ENCODE measurements around the gene NPTN. TPM values are rescaled to one million over a fixed set of nuclear protein-coding genes. Genes with fewer than 3 reads are reported as not detected.

Gene NPTN
- total RNA-seq, 5 donors from 2014 or later (not counting 1 experiment from before 2014, with no cell fraction given) = 24.7 to 34.9 (median 33.1) TPM

DNA sequence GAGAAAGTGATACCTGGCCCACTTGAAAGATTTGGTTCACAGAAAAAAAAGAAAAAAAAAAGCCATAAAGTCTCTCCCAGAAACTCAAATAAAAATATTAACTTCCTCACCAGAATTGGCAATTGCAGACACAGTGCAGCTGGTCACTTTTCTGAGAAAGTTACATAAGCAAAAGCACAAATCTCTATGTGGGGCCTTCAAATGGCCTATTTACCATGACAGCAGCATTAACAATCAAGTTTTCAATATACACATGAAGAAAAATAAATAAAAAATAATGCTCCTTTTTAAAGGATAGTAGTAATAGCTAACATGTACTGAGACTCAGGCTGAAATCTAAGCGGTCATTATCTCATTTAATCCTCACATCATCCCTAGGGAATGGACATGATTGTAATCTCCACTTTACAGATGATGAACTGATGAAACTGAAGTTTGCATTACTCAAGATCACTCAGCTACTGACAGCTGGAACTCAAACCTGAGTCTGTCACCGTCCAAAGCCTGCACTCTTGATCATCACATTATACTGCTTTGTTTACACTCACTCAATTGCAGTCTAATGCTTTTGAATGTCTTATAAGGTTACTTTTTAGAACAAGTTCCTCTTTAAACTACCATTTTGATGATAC is 3.3 kb downstream of the NPTN start:
- WGBS (ENCODE audit: insufficient coverage) = no CpG with 5 or more reads among the region's 2 CpGs
- Histone ChIP-seq H3K36me3 (ENCODE audit: control insufficient read depth in 2 of 2, extremely low read depth in 1 of 2, insufficient read depth in 1 of 2, low read length in 1 of 2) (no peaks in the 10 kb centered on the region), H3K4me1 (ENCODE audit: control insufficient read depth in 1 of 2, extremely low read depth in 1 of 2, insufficient read depth in 2 of 2, low read length in 2 of 2) (peaks cover 12 to 19% of the 10 kb centered on the region in 2 experiments), H3K9me3 (no peaks in the 10 kb centered on the region), H3K4me3 (ENCODE audit: control insufficient read depth in 1 of 2, extremely low read depth in 1 of 2, low read length in 1 of 2) (no peak overlapping the region), H3K27ac (ENCODE audit: low read length) (no peak overlapping the region), H3K27me3 (replicated peaks in 1 of 2; ENCODE audit: control insufficient read depth in 2 of 2, extremely low read depth in 1 of 2, insufficient read depth in 2 of 2, low read length in 1 of 2) (no peaks in the 10 kb centered on the region)
- Mint-ChIP-seq H3K4me1 (peaks cover 54 to 59% (median 59%) of the 10 kb centered on the region in 3 donors), H3K9me3 (no peaks in the 10 kb centered on the region), H3K36me3 (no peaks in the 10 kb centered on the region), H3K4me3 (peak overlapping the region in 1 of 3 donors; percentile 5), H3K27me3 (no peaks in the 10 kb centered on the region), H3K27ac (no peak overlapping the region)
- ATAC-seq (replicated peaks in 1 of 4) = no peak
- no peak for DNase-seq
- ChIA-PET CTCF (interaction anchor here in 1 of 2 donors (0.6 to 1.5 kb wide), 3 partner anchors 13 to 67 kb away, joined by 3 to 6 read pairs (median 4); no protein-coding TSS in a partner anchor), POLR2A (interaction anchor here in 1 of 2 donors (0.6 kb wide), 1 partner anchor 11 kb away, joined by 12 read pairs; no protein-coding TSS in a partner anchor)

DNA sequence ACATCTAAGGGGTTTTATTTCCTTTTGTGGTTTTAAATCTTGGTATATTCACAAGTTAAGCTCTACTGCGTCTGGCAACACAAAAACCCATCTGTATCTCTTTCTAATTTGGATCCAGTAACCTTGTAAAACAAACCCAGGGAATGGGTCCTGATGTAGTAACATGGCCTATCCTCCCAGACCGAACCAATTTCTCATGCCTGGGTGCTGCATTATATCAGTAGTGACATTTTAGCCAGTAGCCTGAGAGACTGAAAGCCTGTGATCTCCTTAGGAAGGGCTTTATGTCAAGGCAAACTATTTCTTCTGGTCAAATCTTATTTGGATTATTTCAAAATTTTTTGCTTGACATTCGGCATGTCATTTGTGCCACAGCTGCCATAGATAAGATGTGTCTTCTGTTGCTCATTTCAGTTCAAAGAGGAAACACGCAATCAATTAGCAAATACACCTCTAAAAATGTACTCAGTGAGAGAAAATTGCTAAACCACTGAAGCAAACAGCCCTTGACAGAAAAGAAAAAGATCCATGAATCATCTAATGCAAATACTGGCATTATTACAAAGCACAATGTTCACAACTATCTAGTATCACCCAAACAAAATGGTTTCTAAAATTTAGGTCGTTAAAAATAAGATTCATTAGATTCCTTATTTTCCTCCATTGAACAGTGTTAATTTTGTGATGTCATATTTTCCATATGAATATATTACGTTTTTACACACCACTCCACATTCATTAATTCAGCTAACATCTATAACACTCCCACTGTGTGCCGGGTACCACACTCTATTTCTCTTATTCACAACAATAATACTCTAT is 4.0 kb downstream of the NPTN start:
- Mint-ChIP-seq H3K27me3 (no peaks in the 10 kb centered on the region), H3K4me3 (peak overlapping the region in 1 of 3 donors; percentile 20), H3K36me3 (no peaks in the 10 kb centered on the region), H3K9me3 (no peaks in the 10 kb centered on the region), H3K27ac (no peak overlapping the region), H3K4me1 (peaks cover 61 to 67% (median 62%) of the 10 kb centered on the region in 3 donors)
- WGBS (ENCODE audit: insufficient coverage) = 83% methylated on average over 1 of the region's 7 CpGs
- ChIA-PET POLR2A (interaction anchor here (0.5 to 0.6 kb wide), 2 partner anchors 833 to 1148 kb away, joined by 3 to 4 read pairs; no protein-coding TSS in a partner anchor), CTCF (interaction anchor here in 1 of 2 donors (1.5 kb wide), 1 partner anchor 48 kb away, joined by 4 read pairs; no protein-coding TSS in a partner anchor)
- Histone ChIP-seq H3K27ac (ENCODE audit: low read length) (no peak overlapping the region), H3K9me3 (no peaks in the 10 kb centered on the region), H3K4me3 (ENCODE audit: control insufficient read depth in 1 of 2, extremely low read depth in 1 of 2, low read length in 1 of 2) (no peak overlapping the region), H3K36me3 (ENCODE audit: control insufficient read depth in 2 of 2, extremely low read depth in 1 of 2, insufficient read depth in 1 of 2, low read length in 1 of 2) (no peaks in the 10 kb centered on the region), H3K27me3 (replicated peaks in 1 of 2; ENCODE audit: control insufficient read depth in 2 of 2, extremely low read depth in 1 of 2, insufficient read depth in 2 of 2, low read length in 1 of 2) (no peaks in the 10 kb centered on the region), H3K4me1 (ENCODE audit: control insufficient read depth in 1 of 2, extremely low read depth in 1 of 2, insufficient read depth in 2 of 2, low read length in 2 of 2) (peaks cover 12 to 19% of the 10 kb centered on the region in 2 experiments)
- ATAC-seq (replicated peaks in 1 of 4) (no peak), DNase-seq (no peak)

DNA sequence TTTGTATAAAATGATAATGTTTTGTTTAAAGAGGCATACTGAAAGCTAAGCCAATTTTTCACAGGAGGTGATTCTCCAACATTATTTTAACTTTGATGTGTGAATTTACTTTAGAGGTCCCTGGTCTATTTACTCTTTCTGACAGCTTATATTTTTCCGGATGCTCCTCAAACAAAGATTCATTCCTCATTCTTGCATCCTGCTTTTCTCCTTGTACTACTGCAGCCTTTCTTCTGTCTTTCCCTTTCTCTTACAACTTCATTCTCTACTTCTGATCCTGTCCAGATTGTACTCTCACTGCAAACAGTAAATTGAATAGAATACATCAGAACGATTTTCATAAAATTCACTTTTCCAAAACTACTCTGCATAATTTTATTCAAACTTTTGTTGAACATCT is 5.1 kb downstream of the NPTN start:
- Histone ChIP-seq H3K4me1 (ENCODE audit: control insufficient read depth in 1 of 2, extremely low read depth in 1 of 2, insufficient read depth in 2 of 2, low read length in 2 of 2) (peaks cover 11 to 12% of the 10 kb centered on the region in 2 experiments), H3K9me3 (no peaks in the 10 kb centered on the region), H3K27ac (ENCODE audit: low read length) (no peak overlapping the region), H3K27me3 (replicated peaks in 1 of 2; ENCODE audit: control insufficient read depth in 2 of 2, extremely low read depth in 1 of 2, insufficient read depth in 2 of 2, low read length in 1 of 2) (no peaks in the 10 kb centered on the region), H3K4me3 (ENCODE audit: control insufficient read depth in 1 of 2, extremely low read depth in 1 of 2, low read length in 1 of 2) (no peak overlapping the region), H3K36me3 (ENCODE audit: control insufficient read depth in 2 of 2, extremely low read depth in 1 of 2, insufficient read depth in 1 of 2, low read length in 1 of 2) (no peaks in the 10 kb centered on the region)
- Mint-ChIP-seq H3K4me3 (no peak overlapping the region), H3K27ac (no peak overlapping the region), H3K27me3 (no peaks in the 10 kb centered on the region), H3K36me3 (no peaks in the 10 kb centered on the region), H3K9me3 (no peaks in the 10 kb centered on the region), H3K4me1 (peaks cover 63 to 69% (median 64%) of the 10 kb centered on the region in 3 donors)
- ChIA-PET POLR2A (no interaction called here), CTCF (interaction anchor here in 1 of 2 donors (0.6 to 3.4 kb wide), 2 partner anchors 8 to 67 kb away, joined by 3 to 22 read pairs; no protein-coding TSS in a partner anchor)
- ATAC-seq (replicated peaks in 1 of 4) (no peak), DNase-seq (no peak)
- 100% methylated on average over 1 of the region's 2 CpGs for WGBS (ENCODE audit: insufficient coverage)

DNA sequence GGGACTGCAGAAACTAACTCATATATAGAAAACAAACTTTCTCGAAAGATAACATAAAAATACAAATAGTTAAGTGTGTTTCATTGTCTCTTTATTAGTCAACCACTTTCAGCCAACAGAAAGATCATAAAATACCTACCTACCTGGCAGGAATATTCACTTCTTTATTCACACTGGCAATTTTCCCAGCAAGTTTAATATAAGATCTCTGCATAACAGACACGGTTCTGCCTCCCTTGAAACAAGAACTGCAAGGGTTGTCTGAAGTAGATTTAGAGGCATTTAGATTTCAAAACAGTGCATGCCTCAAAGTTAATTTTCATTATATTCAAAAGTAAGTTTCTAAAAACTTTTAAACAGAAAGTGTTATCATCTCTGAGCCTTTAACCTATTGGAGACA is 7.1 kb downstream of the NPTN start:
- peaks cover 0 to 6% of the 10 kb centered on the region in 2 experiments for H3K4me1 ChIP-seq (ENCODE audit: control insufficient read depth in 1 of 2, extremely low read depth in 1 of 2, insufficient read depth in 2 of 2, low read length in 2 of 2)
- no peaks in the 10 kb centered on the region for H3K36me3 ChIP-seq (ENCODE audit: control insufficient read depth in 2 of 2, extremely low read depth in 1 of 2, insufficient read depth in 1 of 2, low read length in 1 of 2)
- H3K4me3 ChIP-seq (ENCODE audit: control insufficient read depth in 1 of 2, extremely low read depth in 1 of 2, low read length in 1 of 2) = no peak overlapping the region
- no peak overlapping the region for H3K4me3 Mint-ChIP-seq
- no peaks in the 10 kb centered on the region for H3K9me3 Mint-ChIP-seq
- H3K27me3 ChIP-seq (replicated peaks in 1 of 2; ENCODE audit: control insufficient read depth in 2 of 2, extremely low read depth in 1 of 2, insufficient read depth in 2 of 2, low read length in 1 of 2) = no peaks in the 10 kb centered on the region
- ChIA-PET POLR2A (no interaction called here), CTCF (interaction anchor here in 1 of 2 donors (3.4 kb wide), 1 partner anchor 10 kb away, joined by 22 read pairs; no protein-coding TSS in a partner anchor)
- no peaks in the 10 kb centered on the region for H3K27me3 Mint-ChIP-seq
- ATAC-seq (replicated peaks in 1 of 4) = no peak
- H3K4me1 Mint-ChIP-seq = peaks cover 65 to 74% (median 67%) of the 10 kb centered on the region in 3 donors
- H3K27ac Mint-ChIP-seq = no peak overlapping the region
- H3K9me3 ChIP-seq = no peaks in the 10 kb centered on the region
- no CpG with 5 or more reads among the region's 2 CpGs for WGBS (ENCODE audit: insufficient coverage)
- no peak for DNase-seq
- H3K27ac ChIP-seq (ENCODE audit: low read length) = no peak overlapping the region
- H3K36me3 Mint-ChIP-seq = no peaks in the 10 kb centered on the region

DNA sequence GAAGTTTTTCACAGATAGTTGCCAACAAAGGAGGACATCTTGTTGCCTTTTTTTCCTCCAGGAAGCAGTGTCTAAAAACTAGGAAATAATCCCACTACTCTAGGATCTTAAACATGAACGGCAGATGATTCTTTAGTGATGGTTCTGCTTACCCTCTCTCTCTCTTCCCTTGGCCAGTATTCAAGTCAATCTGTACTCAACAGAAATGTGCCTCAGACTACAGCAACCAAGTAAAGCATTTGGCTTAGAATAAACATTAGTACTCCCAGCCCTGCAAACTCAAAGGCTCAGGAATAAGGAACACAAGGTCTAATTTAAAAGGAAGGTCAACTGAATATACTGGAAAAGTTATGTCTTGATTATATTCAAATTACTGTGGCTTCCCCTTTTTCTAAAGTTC is 8.7 kb downstream of the NPTN start:
- no peak overlapping the region for H3K4me3 ChIP-seq (ENCODE audit: control insufficient read depth in 1 of 2, extremely low read depth in 1 of 2, low read length in 1 of 2)
- no CpG with 5 or more reads among the region's 1 CpG for WGBS (ENCODE audit: insufficient coverage)
- no peaks in the 10 kb centered on the region for H3K36me3 Mint-ChIP-seq
- H3K27me3 ChIP-seq (replicated peaks in 1 of 2; ENCODE audit: control insufficient read depth in 2 of 2, extremely low read depth in 1 of 2, insufficient read depth in 2 of 2, low read length in 1 of 2) = no peaks in the 10 kb centered on the region
- ATAC-seq (replicated peaks in 1 of 4) = no peak
- peaks cover 57 to 74% (median 64%) of the 10 kb centered on the region in 3 donors for H3K4me1 Mint-ChIP-seq
- DNase-seq = no peak
- no peak overlapping the region for H3K4me3 Mint-ChIP-seq
- H3K9me3 ChIP-seq = no peaks in the 10 kb centered on the region
- ChIA-PET CTCF (interaction anchor here (0.7 to 2.0 kb wide), 2 partner anchors 12 kb away, joined by 3 to 20 read pairs; no protein-coding TSS in a partner anchor), POLR2A (no interaction called here)
- H3K27ac Mint-ChIP-seq = no peak overlapping the region
- no peaks in the 10 kb centered on the region for H3K9me3 Mint-ChIP-seq
- H3K27me3 Mint-ChIP-seq = no peaks in the 10 kb centered on the region
- no peak overlapping the region for H3K27ac ChIP-seq (ENCODE audit: low read length)
- no peaks in the 10 kb centered on the region for H3K36me3 ChIP-seq (ENCODE audit: control insufficient read depth in 2 of 2, extremely low read depth in 1 of 2, insufficient read depth in 1 of 2, low read length in 1 of 2)
- H3K4me1 ChIP-seq (ENCODE audit: control insufficient read depth in 1 of 2, extremely low read depth in 1 of 2, insufficient read depth in 2 of 2, low read length in 2 of 2) = peaks cover 0 to 4% of the 10 kb centered on the region in 2 experiments

DNA sequence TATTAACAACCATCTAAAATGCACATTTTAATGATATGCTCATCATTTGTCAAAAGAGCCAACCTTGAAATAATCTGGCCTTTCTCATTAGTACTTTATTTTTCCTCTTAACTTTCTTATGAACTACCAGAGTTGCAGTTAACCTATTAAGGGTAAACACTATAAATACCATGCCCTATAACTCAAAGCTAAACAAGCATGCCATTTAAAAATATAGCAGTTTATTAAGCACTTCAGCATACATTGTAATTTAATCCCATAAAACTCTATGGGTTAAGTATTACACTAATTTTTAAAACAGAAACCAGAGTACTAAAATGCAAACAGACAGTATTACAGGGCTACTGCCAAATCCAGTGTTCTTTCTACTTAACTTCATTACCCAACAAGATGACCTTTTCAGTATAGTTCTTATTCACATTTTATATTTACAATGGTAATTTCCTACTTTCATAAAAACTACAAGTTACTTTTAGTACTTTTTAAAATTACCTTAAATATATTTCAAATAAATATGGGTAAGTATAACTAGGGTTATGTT is 11.8 kb downstream of the NPTN start:
- Histone ChIP-seq H3K36me3 (ENCODE audit: control insufficient read depth in 2 of 2, extremely low read depth in 1 of 2, insufficient read depth in 1 of 2, low read length in 1 of 2) (no peaks in the 10 kb centered on the region), H3K4me1 (ENCODE audit: control insufficient read depth in 1 of 2, extremely low read depth in 1 of 2, insufficient read depth in 2 of 2, low read length in 2 of 2) (no peaks in the 10 kb centered on the region), H3K27ac (ENCODE audit: low read length) (no peak overlapping the region), H3K27me3 (replicated peaks in 1 of 2; ENCODE audit: control insufficient read depth in 2 of 2, extremely low read depth in 1 of 2, insufficient read depth in 2 of 2, low read length in 1 of 2) (no peaks in the 10 kb centered on the region), H3K9me3 (no peaks in the 10 kb centered on the region), H3K4me3 (ENCODE audit: control insufficient read depth in 1 of 2, extremely low read depth in 1 of 2, low read length in 1 of 2) (no peak overlapping the region)
- POLR2A ChIA-PET = no interaction called here
- Mint-ChIP-seq H3K36me3 (peaks cover 7% of the 10 kb centered on the region), H3K27me3 (no peaks in the 10 kb centered on the region), H3K9me3 (no peaks in the 10 kb centered on the region), H3K4me3 (no peak overlapping the region), H3K27ac (no peak overlapping the region), H3K4me1 (peaks cover 62 to 76% (median 63%) of the 10 kb centered on the region in 3 donors)
- ATAC-seq (replicated peaks in 1 of 4) = no peak
- CTCF ChIA-PET = interaction anchor here in 1 of 2 donors (1.5 kb wide), 2 partner anchors 11 to 15 kb away, joined by 4 to 6 read pairs; no protein-coding TSS in a partner anchor
- DNase-seq = no peak

Measured in T-cell (primary cell).